HepG2 (cell line): Measurements from ENCODE around the gene CLDN11. TPM values are rescaled to one million over a fixed set of nuclear protein-coding genes. Genes with fewer than 3 reads are reported as not detected.

Source experiments
- AKAP8 ChIP-seq: sonication (generic); formaldehyde crosslinking; IDR thresholded peaks from 2 replicates; pipeline ENCODE4 v1.5.1; 2020; ENCODE audit warnings: mild to moderate bottlenecking, missing genetic modification reagents
- E2F2 ChIP-seq: sonication (generic); formaldehyde crosslinking; IDR thresholded peaks from 2 replicates; pipeline ENCODE4 v1.4.0; 2020; ENCODE audit warnings: missing genetic modification reagents, borderline replicate concordance
- FOSL1 ChIP-seq: sonication (generic); formaldehyde crosslinking; IDR thresholded peaks from 2 replicates; pipeline ENCODE4 v1.9.0; 2021; ENCODE audit warnings: missing genetic modification reagents, borderline replicate concordance
- FOXM1 ChIP-seq: sonication (generic); formaldehyde crosslinking; IDR thresholded peaks from 2 replicates; pipeline ENCODE4 v1.5.0; 2020; ENCODE audit warnings: missing genetic modification reagents
- LBX2 ChIP-seq: sonication (generic); formaldehyde crosslinking; IDR thresholded peaks from 2 replicates; pipeline ENCODE4 v1.5.0; 2020; ENCODE audit warnings: missing genetic modification reagents, mild to moderate bottlenecking, borderline replicate concordance
- NFE2 ChIP-seq: sonication (generic); formaldehyde crosslinking; IDR thresholded peaks from 2 replicates; pipeline ENCODE4 v1.4.0; 2020; ENCODE audit warnings: missing genetic modification reagents
- PAWR ChIP-seq: sonication (generic); formaldehyde crosslinking; IDR thresholded peaks from 2 replicates; pipeline ENCODE4 v1.4.0; 2020; ENCODE audit warnings: missing genetic modification reagents, mild to moderate bottlenecking, borderline replicate concordance
- TAF15 ChIP-seq: fragments of 200-400 bp; formaldehyde crosslinking; IDR thresholded peaks from one replicate; pipeline ENCODE4 v1.6.1; 2018; ENCODE audit warnings: mild to moderate bottlenecking, low read depth, low read length; ENCODE audit not compliant: poor library complexity, severe bottlenecking
- ZBTB7B ChIP-seq: sonication (generic); formaldehyde crosslinking; IDR thresholded peaks from 2 replicates; pipeline ENCODE4 v1.4.0; 2020; ENCODE audit warnings: missing genetic modification reagents
- ZFX ChIP-seq: sonication (generic); formaldehyde crosslinking; IDR thresholded peaks from 2 replicates; pipeline ENCODE4 v1.4.0; 2020; ENCODE audit warnings: mild to moderate bottlenecking, low read depth, missing genetic modification reagents, moderate library complexity
- ZFYVE20 ChIP-seq: sonication (generic); formaldehyde crosslinking; IDR thresholded peaks from 2 replicates; pipeline ENCODE4 v1.8.0; 2023; ENCODE audit warnings: low read depth, mild to moderate bottlenecking, moderate library complexity, missing genetic modification reagents, borderline replicate concordance
- ZMYM3 ChIP-seq: sonication (generic); formaldehyde crosslinking; IDR thresholded peaks from 2 replicates; pipeline ENCODE4 v1.5.1; 2020; ENCODE audit warnings: mild to moderate bottlenecking, missing genetic modification reagents
- ZNF350 ChIP-seq: sonication (generic); formaldehyde crosslinking; IDR thresholded peaks from 2 replicates; pipeline ENCODE4 v1.4.0; 2020; ENCODE audit warnings: mild to moderate bottlenecking, low read depth, missing genetic modification reagents, borderline replicate concordance
- ZNF556 ChIP-seq: sonication (generic); formaldehyde crosslinking; IDR thresholded peaks from 2 replicates; pipeline ENCODE4 v1.4.0; 2020; ENCODE audit warnings: mild to moderate bottlenecking, missing genetic modification reagents, borderline replicate concordance
- ZNF784 ChIP-seq: sonication (generic); formaldehyde crosslinking; IDR thresholded peaks from 2 replicates; pipeline ENCODE4 v1.5.1; 2020; ENCODE audit warnings: missing genetic modification reagents, mild to moderate bottlenecking, borderline replicate concordance
- ZNF841 ChIP-seq: sonication (generic); formaldehyde crosslinking; IDR thresholded peaks from 2 replicates; pipeline ENCODE4 v1.8.1; 2023; ENCODE audit warnings: missing genetic modification reagents, borderline replicate concordance
- polyA plus RNA-seq, 8 experiments: library from polyadenylated mRNA; depleted of rRNA in 3 of 8; stranded (reverse) in 7 of 8; unstranded in 1 of 8; fragments of >200 nt; fragmentation: Illumina TruSeq in 4 of 8; extraction: Trizol in 4 of 8; gene quantifications; 2 replicates each; pipeline versions ENCODE4 v1.2.1 to v1.2.3, GENCODE V29; 2011 to 2016; ENCODE audit warnings: low read depth in 4 of 8, missing spikeins in 1 of 8, mixed read lengths in 1 of 8; ENCODE audit not compliant: insufficient read depth in 1 of 8
- total RNA-seq, 5 experiments: library from RNA; depleted of rRNA; stranded (reverse); fragments of >200 nt; fragmentation: Illumina TruSeq; extraction: Trizol; gene quantifications; 2 replicates each; pipeline ENCODE4 v1.2.3, GENCODE V29; 2016; ENCODE audit warnings: low read depth in 1 of 5
- TF ChIP-seq, protein P1 (sequence below): sonication (generic); formaldehyde crosslinking; IDR thresholded peaks from one replicate; pipeline ENCODE4 v1.5.1; 2020; ENCODE audit warnings: mild to moderate bottlenecking, missing genetic modification reagents; ENCODE audit errors: not compliant biosample characterization

Gene CLDN11
- total and polyA plus RNA-seq, 2 of the 13 experiments (the other 11 are each of a cell fraction or from before 2014, with no cell fraction given): 4.2 to 4.9 TPM

- TF ChIP-seq ZNF556 (CRISPR knock-in tag): peak; percentile 24; the same call in 1 of the 2 replicates
- peak; percentile 89 for TF ChIP-seq ZFX (CRISPR knock-in tag)
- no peak for TF ChIP-seq ZNF784
- no peak for TF ChIP-seq TAF15
- peak; percentile 86; the same call in 1 of the 2 replicates for TF ChIP-seq ZMYM3 (CRISPR knock-in tag)
- no peak for TF ChIP-seq ZNF841 (CRISPR knock-in tag)
- no peak for TF ChIP-seq ZFYVE20
- TF ChIP-seq ZNF350 (CRISPR knock-in tag): no peak; the same call in 1 of the 2 replicates
- no peak for TF ChIP-seq PAWR (CRISPR knock-in tag)
- peak; percentile 80; the same call in 1 of the 2 replicates for TF ChIP-seq ZBTB7B (CRISPR knock-in tag)
- no peak for TF ChIP-seq AKAP8
- no peak for TF ChIP-seq LBX2 (CRISPR knock-in tag)
- no peak for TF ChIP-seq FOSL1
- TF ChIP-seq, protein P1, sequence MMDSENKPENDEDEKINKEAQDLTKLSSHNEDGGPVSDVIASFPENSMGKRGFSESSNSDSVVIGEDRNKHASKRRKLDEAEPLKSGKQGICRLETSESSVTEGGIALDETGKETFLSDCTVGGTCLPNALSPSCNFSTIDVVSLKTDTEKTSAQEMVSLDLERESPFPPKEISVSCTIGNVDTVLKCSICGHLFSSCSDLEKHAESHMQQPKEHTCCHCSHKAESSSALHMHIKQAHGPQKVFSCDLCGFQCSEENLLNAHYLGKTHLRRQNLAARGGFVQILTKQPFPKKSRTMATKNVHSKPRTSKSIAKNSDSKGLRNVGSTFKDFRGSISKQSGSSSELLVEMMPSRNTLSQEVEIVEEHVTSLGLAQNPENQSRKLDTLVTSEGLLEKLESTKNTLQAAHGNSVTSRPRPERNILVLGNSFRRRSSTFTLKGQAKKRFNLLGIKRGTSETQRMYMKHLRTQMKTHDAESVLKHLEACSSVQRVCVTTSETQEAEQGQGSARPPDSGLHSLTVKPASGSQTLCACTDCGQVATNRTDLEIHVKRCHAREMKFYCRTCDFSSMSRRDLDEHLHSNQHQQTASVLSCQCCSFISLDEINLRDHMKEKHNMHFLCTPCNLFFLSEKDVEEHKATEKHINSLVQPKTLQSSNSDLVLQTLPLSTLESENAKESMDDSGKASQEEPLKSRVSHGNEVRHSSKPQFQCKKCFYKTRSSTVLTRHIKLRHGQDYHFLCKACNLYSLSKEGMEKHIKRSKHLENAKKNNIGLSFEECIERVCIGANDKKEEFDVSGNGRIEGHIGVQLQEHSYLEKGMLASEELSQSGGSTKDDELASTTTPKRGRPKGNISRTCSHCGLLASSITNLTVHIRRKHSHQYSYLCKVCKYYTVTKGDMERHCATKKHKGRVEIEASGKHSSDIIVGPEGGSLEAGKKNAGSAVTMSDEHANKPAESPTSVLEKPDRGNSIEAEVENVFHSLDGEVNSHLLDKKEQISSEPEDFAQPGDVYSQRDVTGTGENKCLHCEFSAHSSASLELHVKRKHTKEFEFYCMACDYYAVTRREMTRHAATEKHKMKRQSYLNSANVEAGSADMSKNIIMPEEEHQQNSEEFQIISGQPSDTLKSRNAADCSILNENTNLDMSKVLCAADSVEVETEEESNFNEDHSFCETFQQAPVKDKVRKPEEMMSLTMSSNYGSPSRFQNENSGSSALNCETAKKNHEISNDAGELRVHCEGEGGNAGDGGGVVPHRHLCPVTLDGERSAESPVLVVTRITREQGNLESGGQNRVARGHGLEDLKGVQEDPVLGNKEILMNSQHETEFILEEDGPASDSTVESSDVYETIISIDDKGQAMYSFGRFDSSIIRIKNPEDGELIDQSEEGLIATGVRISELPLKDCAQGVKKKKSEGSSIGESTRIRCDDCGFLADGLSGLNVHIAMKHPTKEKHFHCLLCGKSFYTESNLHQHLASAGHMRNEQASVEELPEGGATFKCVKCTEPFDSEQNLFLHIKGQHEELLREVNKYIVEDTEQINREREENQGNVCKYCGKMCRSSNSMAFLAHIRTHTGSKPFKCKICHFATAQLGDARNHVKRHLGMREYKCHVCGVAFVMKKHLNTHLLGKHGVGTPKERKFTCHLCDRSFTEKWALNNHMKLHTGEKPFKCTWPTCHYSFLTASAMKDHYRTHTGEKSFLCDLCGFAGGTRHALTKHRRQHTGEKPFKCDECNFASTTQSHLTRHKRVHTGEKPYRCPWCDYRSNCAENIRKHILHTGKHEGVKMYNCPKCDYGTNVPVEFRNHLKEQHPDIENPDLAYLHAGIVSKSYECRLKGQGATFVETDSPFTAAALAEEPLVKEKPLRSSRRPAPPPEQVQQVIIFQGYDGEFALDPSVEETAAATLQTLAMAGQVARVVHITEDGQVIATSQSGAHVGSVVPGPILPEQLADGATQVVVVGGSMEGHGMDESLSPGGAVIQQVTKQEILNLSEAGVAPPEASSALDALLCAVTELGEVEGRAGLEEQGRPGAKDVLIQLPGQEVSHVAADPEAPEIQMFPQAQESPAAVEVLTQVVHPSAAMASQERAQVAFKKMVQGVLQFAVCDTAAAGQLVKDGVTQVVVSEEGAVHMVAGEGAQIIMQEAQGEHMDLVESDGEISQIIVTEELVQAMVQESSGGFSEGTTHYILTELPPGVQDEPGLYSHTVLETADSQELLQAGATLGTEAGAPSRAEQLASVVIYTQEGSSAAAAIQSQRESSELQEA: no peak
- TF ChIP-seq E2F2 (CRISPR knock-in tag): no peak
- no peak for TF ChIP-seq FOXM1
- no peak for TF ChIP-seq NFE2 (CRISPR knock-in tag)
Observed at GRCh38 chr3:170425491-170426239, 7.0 kb downstream of the CLDN11 start (continued).
